ENCODE results near the gene SLC4A1. TPM values are rescaled to one million over a fixed set of nuclear protein-coding genes. Genes with fewer than 3 reads are reported as not detected.
A peak's percentile ranks its signal among the peaks of the same experiment; 100 is the strongest.

SLC4A1 gene
- polyA plus RNA-seq, 4 donors = 1.3 TPM; not detected in 3

DNA sequence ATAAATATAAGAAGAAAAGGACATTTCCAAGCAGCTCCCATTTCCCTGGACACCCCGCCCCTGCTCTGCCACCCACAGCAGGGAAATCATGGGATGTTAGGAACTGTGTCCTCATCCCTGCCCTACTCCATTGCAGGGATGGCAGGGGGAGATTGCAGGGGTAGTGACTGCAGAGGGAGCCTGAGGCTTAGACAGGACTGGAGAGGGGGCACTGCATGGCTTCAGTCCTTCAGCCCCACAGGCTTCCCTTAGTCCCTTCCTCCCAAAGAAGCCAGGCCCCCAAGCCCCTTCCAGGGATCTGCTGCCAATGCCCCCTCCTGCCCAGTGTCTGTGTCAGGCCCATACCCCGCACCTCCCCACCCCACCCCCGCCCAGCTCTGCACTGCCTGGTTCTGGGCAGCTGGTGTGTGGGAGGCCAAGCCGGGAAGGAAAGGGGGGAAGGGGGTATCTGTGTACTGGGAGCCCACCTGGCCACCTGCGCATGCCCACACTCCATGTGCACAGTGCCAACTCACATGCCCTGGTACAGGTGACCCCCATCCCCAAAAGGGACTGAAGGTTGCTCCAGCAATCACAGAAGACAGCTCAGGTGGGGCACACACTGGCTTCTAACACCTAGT lies 43.7 kb upstream of the SLC4A1 start:
- Histone ChIP-seq H3K36me3 (ENCODE audit: control insufficient read depth in 3 of 3, insufficient read depth in 2 of 3, low read depth in 1 of 3, low read length in 3 of 3) (peaks cover 0 to 4% (median 0%) of the 10 kb centered on the region in 3 donors), H3K27ac (ENCODE audit: low read depth in 1 of 3, low read length in 2 of 3) (no peak overlapping the region), H3K9me3 (ENCODE audit: control insufficient read depth in 2 of 2, insufficient read depth in 1 of 2, low read depth in 1 of 2, low read length in 1 of 2) (no peaks in the 10 kb centered on the region), H3K4me3 (ENCODE audit: low read depth in 1 of 3, low read length in 3 of 3) (no peak overlapping the region), H3K4me1 (ENCODE audit: control insufficient read depth in 3 of 3, insufficient read depth in 2 of 3, low read depth in 1 of 3, low read length in 2 of 3) (peaks cover 3 to 44% (median 8%) of the 10 kb centered on the region in 3 donors), H3K27me3 (ENCODE audit: control insufficient read depth in 3 of 3, insufficient read depth in 3 of 3, low read length in 3 of 3) (peaks cover 15 to 38% (median 16%) of the 10 kb centered on the region in 3 donors)
- 62 to 85% (median 73%) methylated on average over 4 to 5 of the region's 5 CpGs for WGBS, 3 donors
- no peak for DNase-seq
- FAIRE-seq = no peak

DNA sequence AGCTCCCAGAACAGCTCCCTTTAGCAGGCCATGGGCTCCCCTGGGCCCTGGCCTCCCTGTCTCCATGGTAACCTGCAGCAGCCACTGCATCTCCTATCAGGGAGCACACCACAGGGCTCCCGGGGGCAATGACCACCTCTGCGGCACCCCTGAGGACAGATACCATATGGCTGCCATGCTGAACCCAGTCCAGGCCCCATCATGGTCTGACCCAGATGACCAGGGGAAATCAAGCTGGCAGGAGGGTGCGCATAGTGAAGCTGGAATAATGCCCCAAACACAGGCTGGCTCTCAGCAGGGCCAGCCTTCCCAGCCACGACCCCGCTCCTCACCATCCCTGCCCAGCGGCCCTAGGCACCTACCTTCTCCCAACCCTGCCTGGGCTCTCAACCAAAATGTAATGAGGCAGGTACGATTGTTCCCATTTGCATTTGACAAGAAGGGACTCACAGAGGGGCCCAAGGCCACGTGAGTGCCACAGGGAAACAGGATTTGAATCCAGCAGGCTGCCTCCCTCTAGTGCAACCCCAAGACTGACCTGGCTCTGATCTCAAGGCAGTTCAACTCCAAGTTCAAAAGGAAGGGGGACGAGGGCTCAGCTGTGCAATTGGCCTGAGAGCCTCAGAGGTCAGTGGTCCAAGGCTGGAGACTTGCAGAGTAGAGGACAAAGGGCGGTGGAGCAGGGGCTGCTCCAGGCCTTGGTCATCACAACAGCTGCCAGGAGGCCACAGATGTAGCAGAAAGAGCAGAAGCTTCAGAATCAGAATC lies 42.9 kb upstream of the SLC4A1 start:
- Histone ChIP-seq H3K36me3 (ENCODE audit: control insufficient read depth in 3 of 3, insufficient read depth in 2 of 3, low read depth in 1 of 3, low read length in 3 of 3) (peaks cover 0 to 2% (median 0%) of the 10 kb centered on the region in 3 donors), H3K9me3 (ENCODE audit: control insufficient read depth in 2 of 2, insufficient read depth in 1 of 2, low read depth in 1 of 2, low read length in 1 of 2) (no peaks in the 10 kb centered on the region), H3K4me3 (ENCODE audit: low read depth in 1 of 3, low read length in 3 of 3) (no peak overlapping the region), H3K27me3 (ENCODE audit: control insufficient read depth in 3 of 3, insufficient read depth in 3 of 3, low read length in 3 of 3) (peaks cover 9 to 32% (median 12%) of the 10 kb centered on the region in 3 donors), H3K4me1 (ENCODE audit: control insufficient read depth in 3 of 3, insufficient read depth in 2 of 3, low read depth in 1 of 3, low read length in 2 of 3) (peaks cover 3 to 38% (median 8%) of the 10 kb centered on the region in 3 donors), H3K27ac (ENCODE audit: low read depth in 1 of 3, low read length in 2 of 3) (no peak overlapping the region)
- DNase-seq (no peak), FAIRE-seq (no peak)
- WGBS, 3 donors = 73 to 78% (median 75%) methylated on average over 10 of the region's 10 CpGs

DNA sequence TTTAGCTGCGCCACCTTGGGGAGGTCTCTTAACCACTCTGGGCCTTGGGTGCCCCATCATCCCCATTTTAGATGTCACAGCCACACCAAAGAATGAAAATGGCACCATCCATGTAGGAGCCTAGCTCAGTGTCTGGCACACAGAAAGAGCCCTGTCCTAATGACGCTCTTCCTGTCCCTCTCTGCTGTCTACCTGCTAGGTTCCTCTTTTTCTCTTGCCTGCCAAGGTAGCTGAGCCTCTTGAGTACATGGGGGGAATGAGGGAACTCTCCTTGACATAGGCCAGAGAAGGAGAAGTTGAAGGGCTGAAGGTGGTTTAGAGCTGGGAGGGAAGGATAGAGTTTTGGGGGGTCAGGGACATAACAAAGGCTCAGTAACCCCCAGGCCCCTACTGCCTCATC lies 42.3 kb upstream of the SLC4A1 start:
- 81 to 95% (median 94%) methylated on average over 2 of the region's 2 CpGs for WGBS, 3 donors
- H3K4me3 ChIP-seq (ENCODE audit: low read depth in 1 of 3, low read length in 3 of 3) = no peak overlapping the region
- peaks cover 0 to 2% (median 0%) of the 10 kb centered on the region in 3 donors for H3K36me3 ChIP-seq (ENCODE audit: control insufficient read depth in 3 of 3, insufficient read depth in 2 of 3, low read depth in 1 of 3, low read length in 3 of 3)
- H3K27me3 ChIP-seq (ENCODE audit: control insufficient read depth in 3 of 3, insufficient read depth in 3 of 3, low read length in 3 of 3) = peaks cover 6 to 26% (median 7%) of the 10 kb centered on the region in 3 donors
- H3K27ac ChIP-seq (ENCODE audit: low read depth in 1 of 3, low read length in 2 of 3) = no peak overlapping the region
- no peaks in the 10 kb centered on the region for H3K9me3 ChIP-seq (ENCODE audit: control insufficient read depth in 2 of 2, insufficient read depth in 1 of 2, low read depth in 1 of 2, low read length in 1 of 2)
- FAIRE-seq = no peak
- H3K4me1 ChIP-seq (ENCODE audit: control insufficient read depth in 3 of 3, insufficient read depth in 2 of 3, low read depth in 1 of 3, low read length in 2 of 3) = peaks cover 3 to 35% (median 8%) of the 10 kb centered on the region in 3 donors
- no peak for DNase-seq

DNA sequence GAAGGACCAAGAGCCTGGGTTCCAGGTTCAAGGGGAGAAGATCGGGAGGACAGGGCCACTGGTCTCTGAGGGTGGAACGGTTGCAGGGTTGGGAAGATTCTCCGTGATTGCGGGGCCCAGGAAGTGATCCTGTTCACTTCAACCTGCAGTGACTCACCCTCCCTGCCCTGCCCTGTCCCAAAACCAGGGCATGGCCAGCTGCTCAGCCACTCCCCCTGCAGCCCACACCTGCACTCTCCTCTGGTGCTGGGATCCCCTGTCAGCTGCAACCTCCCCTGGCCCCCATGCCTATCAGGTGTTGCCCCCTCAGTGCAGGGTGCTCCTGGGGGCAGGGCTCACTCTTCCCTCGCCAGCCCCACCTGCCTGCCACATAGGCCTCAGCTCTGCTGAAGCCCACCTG lies 41.5 kb upstream of the SLC4A1 start:
- 35 to 46% (median 38%) methylated on average over 5 of the region's 5 CpGs for WGBS, 3 donors
- FAIRE-seq (no peak), DNase-seq (no peak)
- peaks cover 0 to 2% (median 0%) of the 10 kb centered on the region in 3 donors for H3K36me3 ChIP-seq (ENCODE audit: control insufficient read depth in 3 of 3, insufficient read depth in 2 of 3, low read depth in 1 of 3, low read length in 3 of 3)
- no peak overlapping the region for H3K27ac ChIP-seq (ENCODE audit: low read depth in 1 of 3, low read length in 2 of 3)
- peaks cover 0 to 20% (median 7%) of the 10 kb centered on the region in 3 donors for H3K27me3 ChIP-seq (ENCODE audit: control insufficient read depth in 3 of 3, insufficient read depth in 3 of 3, low read length in 3 of 3)
- H3K4me1 ChIP-seq (ENCODE audit: control insufficient read depth in 3 of 3, insufficient read depth in 2 of 3, low read depth in 1 of 3, low read length in 2 of 3) = peaks cover 3 to 30% (median 8%) of the 10 kb centered on the region in 3 donors
- H3K4me3 ChIP-seq (ENCODE audit: low read depth in 1 of 3, low read length in 3 of 3) = peak overlapping the region in 1 of 3 donors; percentile 44
- H3K9me3 ChIP-seq (ENCODE audit: control insufficient read depth in 2 of 2, insufficient read depth in 1 of 2, low read depth in 1 of 2, low read length in 1 of 2) = no peaks in the 10 kb centered on the region

DNA sequence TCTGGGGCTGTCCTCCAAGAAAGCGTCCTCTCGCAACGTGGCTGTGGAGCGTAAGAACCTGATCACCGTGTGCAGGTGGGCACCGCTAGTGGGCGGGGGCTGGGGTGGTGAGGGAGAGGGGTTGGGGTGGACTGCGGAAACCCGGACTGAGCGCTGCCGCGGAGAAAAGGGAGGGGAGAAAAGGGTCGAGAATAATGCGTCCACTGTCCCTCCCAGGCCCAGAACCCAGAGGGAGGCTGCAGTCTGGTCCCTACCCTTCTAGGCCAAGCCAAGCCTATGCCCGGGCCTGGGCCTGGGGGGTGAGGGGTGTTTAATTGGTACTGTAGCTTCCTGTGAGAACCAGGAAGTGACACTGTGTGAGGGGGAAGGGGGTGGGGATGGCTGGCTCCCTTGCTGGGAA lies 40.9 kb upstream of the SLC4A1 start:
- Histone ChIP-seq H3K4me3 (ENCODE audit: low read depth in 1 of 3, low read length in 3 of 3) (peak overlapping the region in 2 of 3 donors; percentile 34 to 44), H3K4me1 (ENCODE audit: control insufficient read depth in 3 of 3, insufficient read depth in 2 of 3, low read depth in 1 of 3, low read length in 2 of 3) (peaks cover 3 to 24% (median 8%) of the 10 kb centered on the region in 3 donors)

DNA sequence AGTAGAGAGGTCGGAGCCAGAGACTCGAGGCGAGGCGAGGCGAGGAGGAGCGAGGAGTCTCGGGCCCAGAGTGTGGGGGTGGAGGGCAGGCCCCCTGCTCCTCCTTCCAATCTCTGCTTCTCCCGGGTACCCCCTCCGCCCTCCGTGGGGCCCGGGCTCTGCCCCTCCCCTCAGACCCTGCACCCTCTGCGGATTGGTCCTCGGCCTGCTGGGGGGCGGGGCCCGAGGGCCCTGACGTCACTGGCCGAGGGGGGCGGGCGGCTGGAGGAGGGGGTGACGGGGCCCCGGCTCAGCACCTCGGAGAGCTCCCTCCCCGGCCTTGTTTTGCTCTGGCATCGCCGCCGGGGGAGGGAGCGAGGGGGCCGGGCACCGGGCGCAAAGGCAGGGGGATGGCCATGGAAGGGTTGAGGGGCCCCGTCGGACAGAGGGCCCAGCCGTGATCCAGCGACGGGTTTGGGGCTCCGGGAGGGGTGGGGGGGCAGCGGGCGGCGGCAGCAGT lies 40.4 kb upstream of the SLC4A1 start, which contains the start of gene RUNDC3A:
Gene RUNDC3A, plus strand, starts transcription at position 282 of the 499 bp plus-strand sequence. CDS start 232 bp downstream, outside the sequence.
- no peaks in the 10 kb centered on the region for H3K9me3 ChIP-seq (ENCODE audit: control insufficient read depth in 2 of 2, insufficient read depth in 1 of 2, low read depth in 1 of 2, low read length in 1 of 2)
- H3K36me3 ChIP-seq (ENCODE audit: control insufficient read depth in 3 of 3, insufficient read depth in 2 of 3, low read depth in 1 of 3, low read length in 3 of 3) = peaks cover 0 to 2% (median 0%) of the 10 kb centered on the region in 3 donors
- H3K27ac ChIP-seq (ENCODE audit: low read depth in 1 of 3, low read length in 2 of 3) = peak within 1 kb of the TSS in 1 of 3 donors; percentile 9
- 1% methylated on average over 24 to 39 of the region's 39 CpGs for WGBS, 3 donors
- DNase-seq (peak; percentile 44 to 95), FAIRE-seq (no peak)
- peaks cover 3 to 22% (median 8%) of the 10 kb centered on the region in 3 donors for H3K4me1 ChIP-seq (ENCODE audit: control insufficient read depth in 3 of 3, insufficient read depth in 2 of 3, low read depth in 1 of 3, low read length in 2 of 3)
- H3K27me3 ChIP-seq (ENCODE audit: control insufficient read depth in 3 of 3, insufficient read depth in 3 of 3, low read length in 3 of 3) = peaks cover 0 to 13% (median 0%) of the 10 kb centered on the region in 3 donors
- H3K4me3 ChIP-seq (ENCODE audit: low read depth in 1 of 3, low read length in 3 of 3) = peak within 1 kb of the TSS; percentile 10 to 44 (median 34)

More for the DNA sequence above, 40.9 kb upstream of the SLC4A1 start:
- Histone ChIP-seq H3K9me3 (ENCODE audit: control insufficient read depth in 2 of 2, insufficient read depth in 1 of 2, low read depth in 1 of 2, low read length in 1 of 2) (no peaks in the 10 kb centered on the region), H3K36me3 (ENCODE audit: control insufficient read depth in 3 of 3, insufficient read depth in 2 of 3, low read depth in 1 of 3, low read length in 3 of 3) (peaks cover 0 to 2% (median 0%) of the 10 kb centered on the region in 3 donors), H3K27ac (ENCODE audit: low read depth in 1 of 3, low read length in 2 of 3) (peak overlapping the region in 1 of 3 donors; percentile 9), H3K27me3 (ENCODE audit: control insufficient read depth in 3 of 3, insufficient read depth in 3 of 3, low read length in 3 of 3) (peaks cover 0 to 13% (median 1%) of the 10 kb centered on the region in 3 donors)
- DNase-seq = no peak
- WGBS, 3 donors = 2 to 3% (median 3%) methylated on average over 14 to 15 of the region's 15 CpGs
- FAIRE-seq = no peak

DNA sequence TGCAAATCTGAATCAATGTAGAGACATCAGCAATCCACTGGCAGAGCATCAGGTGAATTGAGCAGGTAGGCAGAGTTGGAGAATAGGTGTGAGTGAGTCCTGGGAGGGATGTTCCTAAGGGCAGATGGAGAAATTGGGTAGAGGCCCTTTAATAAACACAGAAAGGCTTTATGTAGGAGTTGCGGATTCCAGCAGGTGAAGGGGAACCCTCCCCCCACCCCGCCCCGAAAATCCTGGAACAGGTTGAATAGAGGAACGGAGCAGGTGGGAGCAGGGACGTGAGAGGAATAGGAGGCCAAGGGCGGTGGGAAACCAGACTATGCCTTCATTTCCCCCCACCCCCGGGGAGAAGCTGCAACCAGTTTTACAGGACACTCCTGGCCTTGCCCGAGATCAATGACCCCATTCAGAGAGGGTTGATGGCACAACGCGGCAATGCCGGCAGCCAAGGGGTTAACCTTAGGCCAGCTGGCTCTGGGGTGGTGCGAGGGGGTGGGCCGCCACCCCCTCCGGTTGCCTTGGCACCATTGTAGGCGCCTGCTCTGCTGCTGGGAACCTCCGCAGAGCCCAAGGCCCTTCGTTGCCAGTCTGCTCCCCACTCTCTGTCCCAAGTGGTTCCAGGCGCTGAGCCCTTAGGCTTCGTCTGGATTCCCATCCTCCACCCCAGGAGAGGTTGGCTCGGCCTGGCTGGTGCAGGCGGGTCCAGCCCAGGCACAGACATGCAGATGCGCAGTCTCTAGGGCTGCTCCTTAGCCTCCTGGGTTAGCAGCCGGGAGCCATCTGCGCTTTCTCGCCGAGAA lies 39.7 kb upstream of the SLC4A1 start:
- peak overlapping the region in 1 of 3 donors; percentile 8 for H3K27ac ChIP-seq (ENCODE audit: low read depth in 1 of 3, low read length in 2 of 3)

More for the DNA sequence above, 39.7 kb upstream of the SLC4A1 start:
- DNase-seq (peak; percentile 21 to 67), FAIRE-seq (no peak)
- H3K4me3 ChIP-seq (ENCODE audit: low read depth in 1 of 3, low read length in 3 of 3) = peak overlapping the region; percentile 10 to 44 (median 34)
- H3K4me1 ChIP-seq (ENCODE audit: control insufficient read depth in 3 of 3, insufficient read depth in 2 of 3, low read depth in 1 of 3, low read length in 2 of 3) = peaks cover 3 to 15% (median 8%) of the 10 kb centered on the region in 3 donors
- H3K9me3 ChIP-seq (ENCODE audit: control insufficient read depth in 2 of 2, insufficient read depth in 1 of 2, low read depth in 1 of 2, low read length in 1 of 2) = no peaks in the 10 kb centered on the region
- no peaks in the 10 kb centered on the region for H3K36me3 ChIP-seq (ENCODE audit: control insufficient read depth in 3 of 3, insufficient read depth in 2 of 3, low read depth in 1 of 3, low read length in 3 of 3)
- H3K27me3 ChIP-seq (ENCODE audit: control insufficient read depth in 3 of 3, insufficient read depth in 3 of 3, low read length in 3 of 3) = peaks cover 0 to 13% (median 0%) of the 10 kb centered on the region in 3 donors
- 2 to 3% (median 3%) methylated on average over 26 of the region's 26 CpGs for whole genome bisulfite sequencing, 3 donors
